Fibroblast of villous mesenchyme (primary cell): ENCODE data around the gene FBXW12. TPM values are rescaled to one million over a fixed set of nuclear protein-coding genes. Genes with fewer than 3 reads are reported as not detected.

Experiments used
- DNase-seq: peaks from one replicate; pipeline ENCODE4 v3.0.0-alpha.2; 2010; ENCODE audit warnings: low read depth
- H3K4me3 ChIP-seq: 2 replicates; pipeline ENCODE4 v1.5.1; 2011; ENCODE audit warnings: low read depth, mild to moderate bottlenecking, low read length
- total RNA-seq: library from RNA; depleted of rRNA; stranded (reverse); fragments of >200 nt; gene quantifications from 2 replicates; pipeline ENCODE4 v1.2.3, GENCODE V29; 2012
- TF ChIP-seq, protein P1 (sequence below): IDR thresholded peaks from 2 replicates; pipeline ENCODE4 v1.5.1; 2012; ENCODE audit warnings: low read depth, mild to moderate bottlenecking, low read length; ENCODE audit not compliant: insufficient read depth

The FBXW12 gene
- total RNA-seq, 1 donor, result not detected

DNA sequence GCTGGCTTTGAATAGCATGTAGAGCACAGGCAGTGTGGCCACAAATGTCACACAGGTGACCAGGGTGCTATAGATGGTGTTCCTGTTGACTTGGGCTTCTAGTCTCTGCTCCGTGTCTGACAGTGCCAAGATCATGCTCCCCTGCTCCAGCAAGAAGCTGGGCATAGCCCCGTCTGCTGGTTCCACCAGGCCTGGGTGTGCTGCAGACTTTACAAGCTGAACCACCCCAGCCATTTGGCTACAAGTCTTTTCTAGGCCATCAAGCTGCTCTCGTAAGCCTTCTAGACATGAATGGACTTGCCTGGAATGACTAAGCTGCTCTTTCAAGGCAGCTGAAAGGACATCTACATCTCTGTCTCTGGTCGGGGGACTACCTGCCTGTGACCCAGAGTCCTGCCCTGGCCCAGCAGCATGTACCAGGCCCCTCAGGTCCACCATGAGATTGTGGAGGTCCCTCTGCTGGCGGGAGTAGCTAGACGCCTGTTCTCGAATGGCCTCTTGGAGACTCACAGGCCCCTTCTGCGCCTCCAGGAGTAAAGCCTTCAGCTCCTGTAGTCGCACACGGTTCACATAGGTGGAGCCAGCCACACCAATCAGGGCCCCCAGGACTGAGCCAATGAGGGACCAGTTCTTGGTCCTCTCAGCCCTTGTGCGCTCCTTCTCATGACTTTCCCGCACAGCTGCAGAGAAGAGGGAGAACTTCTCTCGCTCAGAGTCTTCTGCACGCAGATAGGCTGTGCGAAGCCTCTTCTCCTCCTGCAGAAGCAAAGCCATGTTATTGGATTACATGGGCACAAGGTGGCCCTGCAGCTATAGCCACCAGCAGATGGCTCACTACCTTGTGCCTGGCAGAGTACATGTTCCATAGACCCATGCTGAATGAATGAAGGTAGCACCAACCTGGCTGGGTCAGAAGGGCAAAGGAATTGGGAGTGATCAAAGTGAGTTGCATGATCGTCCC is 60.7 kb downstream of the FBXW12 start:
- TF ChIP-seq, protein P1, sequence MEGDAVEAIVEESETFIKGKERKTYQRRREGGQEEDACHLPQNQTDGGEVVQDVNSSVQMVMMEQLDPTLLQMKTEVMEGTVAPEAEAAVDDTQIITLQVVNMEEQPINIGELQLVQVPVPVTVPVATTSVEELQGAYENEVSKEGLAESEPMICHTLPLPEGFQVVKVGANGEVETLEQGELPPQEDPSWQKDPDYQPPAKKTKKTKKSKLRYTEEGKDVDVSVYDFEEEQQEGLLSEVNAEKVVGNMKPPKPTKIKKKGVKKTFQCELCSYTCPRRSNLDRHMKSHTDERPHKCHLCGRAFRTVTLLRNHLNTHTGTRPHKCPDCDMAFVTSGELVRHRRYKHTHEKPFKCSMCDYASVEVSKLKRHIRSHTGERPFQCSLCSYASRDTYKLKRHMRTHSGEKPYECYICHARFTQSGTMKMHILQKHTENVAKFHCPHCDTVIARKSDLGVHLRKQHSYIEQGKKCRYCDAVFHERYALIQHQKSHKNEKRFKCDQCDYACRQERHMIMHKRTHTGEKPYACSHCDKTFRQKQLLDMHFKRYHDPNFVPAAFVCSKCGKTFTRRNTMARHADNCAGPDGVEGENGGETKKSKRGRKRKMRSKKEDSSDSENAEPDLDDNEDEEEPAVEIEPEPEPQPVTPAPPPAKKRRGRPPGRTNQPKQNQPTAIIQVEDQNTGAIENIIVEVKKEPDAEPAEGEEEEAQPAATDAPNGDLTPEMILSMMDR, result peak; percentile 8
- H3K4me3 ChIP-seq, result no peak overlapping the region
- DNase-seq, result no peak

DNA sequence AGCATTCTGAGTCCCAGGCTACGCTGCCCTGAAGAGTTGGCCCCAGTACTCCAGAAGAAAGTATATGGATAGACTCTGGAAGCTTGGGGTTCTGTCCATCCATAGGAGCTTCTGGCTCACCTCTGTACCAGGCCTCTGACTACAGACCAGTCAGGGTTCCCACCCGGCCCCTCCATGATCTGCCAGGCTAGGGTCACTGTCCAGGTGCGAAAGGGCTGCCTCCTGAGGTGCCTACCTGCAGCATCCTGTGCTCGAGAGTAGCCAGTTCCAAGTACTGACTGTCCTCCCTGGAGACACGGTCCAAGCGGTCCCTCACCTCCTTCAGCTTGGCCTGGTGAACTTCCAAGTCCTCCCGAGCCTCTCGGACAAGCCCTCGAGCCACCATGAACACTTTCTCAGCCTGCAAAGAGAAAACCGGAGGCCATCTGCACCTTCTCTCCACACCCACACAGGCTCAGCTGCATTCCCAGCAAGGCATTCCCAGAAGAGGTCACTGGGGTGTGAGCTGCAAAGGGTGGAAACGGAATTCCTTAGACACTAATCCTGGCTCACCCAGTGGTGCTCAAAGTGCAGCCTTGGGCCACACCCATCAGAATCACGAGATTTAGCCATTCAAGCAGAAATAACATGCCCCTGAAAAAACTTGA is 61.6 kb downstream of the FBXW12 start:
- H3K4me3 ChIP-seq, result peak overlapping the region; percentile 10
- TF ChIP-seq, protein P1, result no peak
- peak; percentile 75 for DNase-seq

DNA sequence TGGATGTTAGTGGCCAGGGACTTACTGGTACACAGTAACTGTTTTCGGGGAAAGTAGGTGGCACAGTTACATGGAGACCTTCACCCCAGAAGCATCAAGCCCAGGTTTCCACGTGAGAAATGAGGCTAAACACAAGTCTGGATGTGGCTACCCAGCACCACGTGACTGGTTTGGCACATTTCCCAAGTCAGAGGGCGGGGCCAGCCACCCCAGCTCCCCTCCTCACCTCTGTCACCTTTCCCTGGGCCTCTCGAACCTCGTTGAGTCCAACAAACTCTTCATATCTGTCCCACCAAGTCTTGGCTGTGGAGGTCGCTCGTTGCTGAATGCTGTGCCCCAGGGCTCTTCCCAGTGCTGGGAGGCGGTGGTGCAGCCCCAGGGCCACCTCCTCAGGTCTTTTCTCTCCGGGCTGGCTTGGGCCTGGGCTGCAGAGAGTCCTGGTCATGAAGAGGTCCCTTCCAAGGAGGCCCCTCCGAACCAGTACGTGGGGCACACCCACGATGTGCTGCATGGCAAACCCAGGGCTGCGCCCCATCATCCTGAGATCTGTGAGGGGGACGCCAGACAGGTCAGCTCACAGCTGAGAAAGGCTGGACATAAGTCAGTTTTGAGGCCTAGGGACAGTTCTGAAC is 62.7 kb downstream of the FBXW12 start:
- TF ChIP-seq, protein P1, result no peak
- DNase-seq, result no peak
- no peak overlapping the region for H3K4me3 ChIP-seq

DNA sequence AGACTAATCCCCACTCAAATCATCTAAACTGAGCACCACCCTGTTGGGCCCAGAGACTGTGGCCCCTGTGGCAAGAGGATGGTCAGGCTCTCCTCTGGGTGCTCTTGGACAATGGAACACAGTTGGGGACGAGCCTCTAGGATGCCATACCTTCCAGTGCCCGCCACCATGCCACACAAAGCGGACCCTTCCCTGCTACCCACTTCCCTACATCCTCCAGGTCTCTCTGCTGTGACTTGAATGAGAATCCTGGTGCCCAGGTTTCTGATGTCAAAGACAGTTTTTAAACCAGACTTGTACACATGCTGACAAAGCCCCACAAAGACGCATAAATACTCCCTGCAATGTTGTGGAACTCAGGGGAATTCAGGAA is 63.2 kb downstream of the FBXW12 start:
- TF ChIP-seq, protein P1, result no peak
- no peak for DNase-seq
- no peak overlapping the region for H3K4me3 ChIP-seq

DNA sequence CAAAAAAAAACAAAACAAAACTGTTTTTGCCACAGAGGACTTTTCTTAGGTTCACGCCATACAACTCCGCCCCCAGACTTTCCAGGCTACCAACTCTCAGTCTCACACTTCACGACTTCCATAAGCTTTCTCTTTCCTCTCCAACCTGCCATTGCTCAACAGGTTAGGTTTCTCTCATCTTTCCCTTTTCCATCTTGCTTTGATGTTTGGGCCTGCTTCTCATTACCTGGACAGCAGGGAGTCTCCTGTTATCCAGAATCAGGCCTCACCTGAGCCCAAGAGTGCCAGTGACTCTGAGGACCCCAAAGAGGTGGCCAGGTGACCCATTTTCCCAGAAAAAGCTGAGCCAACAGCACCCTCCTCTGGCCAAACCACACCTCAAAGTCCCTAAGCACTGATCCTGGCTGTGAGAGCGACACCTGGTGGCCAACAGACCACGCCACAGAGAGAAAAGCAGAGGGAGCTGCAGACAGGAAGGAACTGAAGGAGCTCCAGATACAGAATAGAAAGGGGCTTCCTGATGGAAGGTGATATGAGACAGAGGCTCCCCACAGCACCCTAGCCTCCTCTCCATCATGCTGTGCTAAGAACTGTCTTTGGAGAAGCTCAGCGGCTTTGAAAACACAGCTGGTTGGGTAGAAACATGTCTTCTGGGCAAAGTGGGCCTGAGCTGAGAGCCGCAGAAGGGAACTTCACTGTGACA is 63.9 kb downstream of the FBXW12 start:
- H3K4me3 ChIP-seq, result no peak overlapping the region
- TF ChIP-seq, protein P1, result peak; percentile 100
- DNase-seq, result peak; percentile 85

DNA sequence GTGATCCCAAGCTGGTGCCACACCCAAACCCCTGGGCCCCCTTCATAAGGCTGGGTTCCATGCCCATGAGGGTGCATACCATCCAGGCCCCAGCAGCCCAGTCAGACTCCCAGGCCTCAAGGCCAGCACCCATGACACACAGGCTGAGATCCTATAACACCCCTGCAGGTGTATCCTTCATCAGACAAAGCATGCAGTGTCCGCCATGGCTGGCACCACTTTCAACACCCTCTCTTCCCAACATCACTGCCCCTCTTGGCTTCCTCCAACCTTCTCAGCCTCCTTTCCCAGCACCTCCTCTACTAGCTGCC is 64.4 kb downstream of the FBXW12 start:
- H3K4me3 ChIP-seq, result no peak overlapping the region
- no peak for DNase-seq
- TF ChIP-seq, protein P1, result no peak
